K562 (cell line): Measurements from ENCODE around the gene CDC42SE2. TPM values are rescaled to one million over a fixed set of nuclear protein-coding genes. Genes with fewer than 3 reads are reported as not detected.

Experiments used
- ATAC-seq: fragments of 200-7000 bp; cut with Tn5 transposase; 3 replicates; pipeline ENCODE4 v1.9.1; 2020; ENCODE audit warnings: moderate library complexity
- BruUV-seq: library from RNA; stranded (reverse); fragments of 400-500 nt; replicated peaks from 2 replicates; lab custom pipeline; 2021; lab: Mats Ljungman, UMichigan
- CTCF ChIA-PET: fragments of 300-600 bp; formaldehyde crosslinking; extraction: SDS; loops from one replicate; lab custom pipeline; 2021; ENCODE audit warnings: low intra/inter-chr PET ratio; lab: Yijun Ruan, JAX
- POLR2A ChIA-PET: fragments of 300-600, 350-650 bp; sonication (Branson Sonifier 250); formaldehyde crosslinking; extraction: SDS; loops from one replicate; lab custom pipeline; 2021; ENCODE audit warnings: antibody characterized with exemption, inconsistent platforms; lab: Yijun Ruan, JAX
- DNase-seq, 4 experiments: peaks; one replicate each; pipeline versions ENCODE4 v3.0.0 to v3.0.0-alpha.2; 2011 to 2018; ENCODE audit warnings: low spot score in 3 of 4, mixed read lengths in 3 of 4; ENCODE audit errors: extremely low read depth in 1 of 4
- FAIRE-seq: peaks from 2 replicates; lab custom pipeline; 2011; peaks lifted over from hg19 to GRCh38; lab: Jason Lieb, UNC
- H2AFZ ChIP-seq: 2 replicates; pipeline ENCODE4 v1.6.0; 2011; ENCODE audit warnings: low read depth, low read length, control low read depth, inconsistent platforms
- H3K27ac ChIP-seq: fragments of 200-600 bp; 3 replicates; pipeline ENCODE4 v1.8.0; 2011; ENCODE audit warnings: low read depth, mild to moderate bottlenecking, control low read depth, inconsistent platforms, low read length, moderate library complexity, mixed read lengths; ENCODE audit errors: extremely low read depth
- H3K27me3 ChIP-seq, 2 experiments: fragments of 300-600 bp in 1 of 2; 2 replicates in 1 of 2; 3 replicates in 1 of 2; pipeline versions ENCODE4 v1.6.0 to v1.8.0; 2011; ENCODE audit warnings: inconsistent platforms in 2 of 2, low read length in 2 of 2, mild to moderate bottlenecking in 1 of 2, mixed read lengths in 1 of 2, moderate library complexity in 1 of 2; ENCODE audit not compliant: control insufficient read depth in 2 of 2, insufficient read depth in 2 of 2
- H3K36me3 ChIP-seq: fragments of 300-600 bp; 3 replicates; pipeline ENCODE4 v1.8.0; 2011; ENCODE audit warnings: mild to moderate bottlenecking, low read length, inconsistent platforms; ENCODE audit not compliant: control insufficient read depth, insufficient read depth
- H3K4me1 ChIP-seq, 2 experiments: fragments of 200-600 bp in 1 of 2; replicated peaks in 1 of 2; 2 replicates in 1 of 2; 3 replicates in 1 of 2; pipeline versions ENCODE4 v1.5.1 to v1.8.0; 2011; ENCODE audit warnings: inconsistent platforms in 2 of 2, low read length in 2 of 2, mild to moderate bottlenecking in 1 of 2, mixed read lengths in 1 of 2, moderate library complexity in 1 of 2; ENCODE audit not compliant: control insufficient read depth in 2 of 2, insufficient read depth in 2 of 2
- H3K4me2 ChIP-seq: 2 replicates; pipeline ENCODE4 v1.6.1; 2011; ENCODE audit warnings: low read length, control low read depth, inconsistent platforms, mixed read lengths; ENCODE audit not compliant: insufficient read depth
- H3K4me3 ChIP-seq: fragments of 200-600 bp; sonication (generic), shearing (Covaris generic); 2 replicates; pipeline ENCODE4 v1.5.1; 2016; ENCODE audit warnings: control low read depth, inconsistent platforms
- H3K79me2 ChIP-seq: fragments of 200-600 bp; 3 replicates; pipeline ENCODE4 v1.8.0; 2011; ENCODE audit warnings: low read length, inconsistent platforms; ENCODE audit not compliant: control insufficient read depth, insufficient read depth
- H3K9ac ChIP-seq, 2 experiments: 2 replicates each; pipeline versions ENCODE4 v1.6.0 to v1.6.1; 2011; ENCODE audit warnings: low read depth in 2 of 2, low read length in 2 of 2, control low read depth in 1 of 2, inconsistent platforms in 1 of 2, mild to moderate bottlenecking in 1 of 2, mixed read lengths in 1 of 2; ENCODE audit not compliant: insufficient read depth in 1 of 2
- H3K9me1 ChIP-seq: one replicate; pipeline ENCODE4 v1.6.0; 2011; ENCODE audit warnings: inconsistent platforms, mild to moderate bottlenecking, low read length, moderate library complexity; ENCODE audit not compliant: control insufficient read depth, insufficient read depth
- H3K9me3 ChIP-seq: replicated peaks from 2 replicates; pipeline ENCODE4 v1.5.1; 2011; ENCODE audit warnings: low read depth, low read length, inconsistent platforms; ENCODE audit not compliant: control insufficient read depth, insufficient read depth
- H4K20me1 ChIP-seq: replicated peaks from 2 replicates; pipeline ENCODE4 v1.6.1; 2011; ENCODE audit warnings: low read length, inconsistent platforms, mixed read lengths; ENCODE audit not compliant: control insufficient read depth, insufficient read depth
- ELK3 ChIP-seq: fragments of 450-650 bp; formaldehyde crosslinking; IDR thresholded peaks from 2 replicates; pipeline ENCODE4 v1.4.0; 2020; ENCODE audit warnings: mild to moderate bottlenecking
- FOXJ2 ChIP-seq: fragments of 200-800 bp; sonication (Bioruptor generic); IDR thresholded peaks from 2 replicates; pipeline ENCODE4 v1.6.1; 2016; ENCODE audit warnings: missing genetic modification characterization, missing compliant biosample characterization
- HDAC8 ChIP-seq: fragments of 450-650 bp; IDR thresholded peaks from 2 replicates; pipeline ENCODE4 v1.6.1; 2016; ENCODE audit warnings: mild to moderate bottlenecking, missing genetic modification characterization, moderate library complexity, missing compliant biosample characterization
- HNRNPL ChIP-seq: fragments of 200-400 bp; formaldehyde crosslinking; IDR thresholded peaks from 2 replicates; pipeline ENCODE4 v1.6.1; 2017; ENCODE audit warnings: low read depth, mild to moderate bottlenecking, low read length
- POLR2A ChIP-seq: fragments of 450-650 bp; conservative IDR thresholded peaks from 2 replicates; pipeline ENCODE4 v1.6.1; 2016
- SRSF9 ChIP-seq: fragments of 200-400 bp; formaldehyde crosslinking; IDR thresholded peaks from 2 replicates; pipeline ENCODE4 v1.6.1; 2017; ENCODE audit warnings: low read depth, low read length, borderline replicate concordance
- TAF7 ChIP-seq: fragments of 450-650 bp; IDR thresholded peaks from 2 replicates; pipeline ENCODE4 v1.6.1; 2016; ENCODE audit warnings: missing genetic modification characterization, missing compliant biosample characterization
- ZNF584 ChIP-seq: fragments of 200-800 bp; sonication (Bioruptor generic); IDR thresholded peaks from 2 replicates; pipeline ENCODE4 v1.6.1; 2016; ENCODE audit warnings: low read depth, mild to moderate bottlenecking, missing genetic modification characterization, missing compliant biosample characterization
- ZNF75A ChIP-seq: fragments of 450-650 bp; formaldehyde crosslinking; IDR thresholded peaks from 2 replicates; pipeline ENCODE4 v1.4.0; 2020; ENCODE audit warnings: mild to moderate bottlenecking
- WGBS: fragments of 100-300 bp; shearing (Covaris generic); methylation state at CpG from one replicate; pipeline ENCODE4 v1.1.6; 2016; ENCODE audit warnings: low coverage, mixed read lengths; ENCODE audit not compliant: insufficient coverage; ENCODE audit errors: missing lambda C conversion rate; 5-methylcytosine and 5-hydroxymethylcytosine counted together
- in situ Hi-C: fragments of 300-500 bp; cut with MboI; formaldehyde crosslinking; loops from 4 replicates; pipeline ENCODE4 v1.15.0; 2018; ENCODE audit warnings: inconsistent platforms, mixed read lengths
- intact Hi-C: fragments of 100-400 bp; cut with micrococcal nuclease; formaldehyde crosslinking; loops from 2 replicates; pipeline ENCODE4 v1.14.2; 2022
- polyA plus RNA-seq, 8 experiments: library from polyadenylated mRNA; depleted of rRNA in 4 of 8; stranded (reverse) in 5 of 8; unstranded in 3 of 8; fragments of >200 nt; fragmentation: Nextera tagmentation in 2 of 8; fragmentation: Illumina TruSeq in 1 of 8; extraction: Ambion mirVana in 2 of 8; extraction: Trizol in 1 of 8; gene quantifications; 2 replicates each; pipeline versions ENCODE4 v1.2.1 to v1.2.3, GENCODE V29; 2011 to 2014; ENCODE audit warnings: inconsistent platforms in 1 of 8, missing spikeins in 1 of 8
- total RNA-seq, 7 experiments: library from RNA; depleted of rRNA in 6 of 7; stranded (reverse); fragments of >200 nt in 6 of 7; fragmentation: Illumina TruSeq in 2 of 7; extraction: Trizol in 2 of 7; gene quantifications; 2 replicates each; pipeline versions ENCODE4 v1.2.1 to v1.2.3, GENCODE V29; 2011 to 2021; ENCODE audit warnings: low replicate concordance in 1 of 7
- TF ChIP-seq, protein P1 (sequence below): sonication (generic); formaldehyde crosslinking; IDR thresholded peaks from 2 replicates; pipeline ENCODE4 v1.8.0; 2022; ENCODE audit warnings: missing genetic modification reagents, mild to moderate bottlenecking, borderline replicate concordance

Gene CDC42SE2
- total and polyA plus RNA-seq, 9 of the 15 experiments (the other 6 are each of a cell fraction or from before 2014, with no cell fraction given), result 24.8 to 44.3 (median 32.7) TPM

GRCh38 chr5:131405674-131406073 lies 141.8 kb downstream of the CDC42SE2 start (continued):
- TF ChIP-seq FOXJ2 (tag) (no peak), ZNF75A (no peak), HNRNPL (no peak), TAF7 (tag) (no peak), SRSF9 (no peak), ELK3 (CRISPR knock-in tag) (no peak)
- TF ChIP-seq, protein P1, sequence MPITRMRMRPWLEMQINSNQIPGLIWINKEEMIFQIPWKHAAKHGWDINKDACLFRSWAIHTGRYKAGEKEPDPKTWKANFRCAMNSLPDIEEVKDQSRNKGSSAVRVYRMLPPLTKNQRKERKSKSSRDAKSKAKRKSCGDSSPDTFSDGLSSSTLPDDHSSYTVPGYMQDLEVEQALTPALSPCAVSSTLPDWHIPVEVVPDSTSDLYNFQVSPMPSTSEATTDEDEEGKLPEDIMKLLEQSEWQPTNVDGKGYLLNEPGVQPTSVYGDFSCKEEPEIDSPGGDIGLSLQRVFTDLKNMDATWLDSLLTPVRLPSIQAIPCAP (CRISPR knock-in tag), result no peak
- TF ChIP-seq, all 486 proteins: peak for 0

GRCh38 chr5:131406076-131406475 lies 142.2 kb downstream of the CDC42SE2 start:
- 0 out of 2 replicates have a peak, but pooled peaks cover 7% of the 10 kb centered on the region for H3K9me3 ChIP-seq
- no peaks in the 10 kb centered on the region for H3K4me1 ChIP-seq
- TF ChIP-seq ZNF584 (no peak), POLR2A (0 out of 2 replicates have a peak, but pooled peaks have one; percentile 15), HDAC8 (tag) (no peak)
- ATAC-seq (no peak; the same call in 1 of the 3 replicates), FAIRE-seq (no peak), DNase-seq (no peak)
- BruUV-seq, result no TSS peak
- H2AFZ ChIP-seq, result no peak overlapping the region
- POLR2A ChIA-PET, result interaction anchor here (0.5 to 4.1 kb wide), 6 partner anchors 10 to 579 kb away, joined by 3 to 21 read pairs (median 4); no protein-coding TSS in a partner anchor
- H3K36me3 ChIP-seq, result peaks cover 56% of the 10 kb centered on the region
- no peak overlapping the region for H3K4me2 ChIP-seq
- no peaks in the 10 kb centered on the region for H3K27me3 ChIP-seq
- in situ Hi-C loops (no loop called here), intact Hi-C loops (no loop called here)
- no peak overlapping the region for H3K27ac ChIP-seq
- no peak overlapping the region for H3K9ac ChIP-seq
- WGBS, result 77% methylated on average over 2 of the region's 2 CpGs
- no peaks in the 10 kb centered on the region for H3K9me1 ChIP-seq
- H4K20me1 ChIP-seq, result no peaks in the 10 kb centered on the region
- H3K4me3 ChIP-seq, result no peak overlapping the region
- CTCF ChIA-PET, result no interaction called here
- no peaks in the 10 kb centered on the region for H3K79me2 ChIP-seq
